WERI-Rb-1 (cell line): Measurements from ENCODE around the gene PDE9A.

Source experiments
- DNase-seq: peaks from one replicate; pipeline ENCODE4 v3.0.0-alpha.2; 2020
- H3K27ac ChIP-seq: fragments of 250-450 bp; sonication (Bioruptor Pico); 2 replicates; pipeline ENCODE4 v1.5.1; 2020; ENCODE audit warnings: mild to moderate bottlenecking, moderate library complexity
- H3K27me3 ChIP-seq: fragments of 250-450 bp; sonication (Bioruptor Pico); 2 replicates; pipeline ENCODE4 v1.5.1; 2021; ENCODE audit warnings: mild to moderate bottlenecking, low read depth, moderate library complexity; ENCODE audit not compliant: insufficient read depth, severe bottlenecking
- H3K36me3 ChIP-seq: fragments of 250-450 bp; sonication (Bioruptor Pico); 2 replicates; pipeline ENCODE4 v1.5.1; 2020; ENCODE audit warnings: mild to moderate bottlenecking, moderate library complexity
- H3K4me3 ChIP-seq: 2 replicates; pipeline ENCODE4 v1.5.1; 2011; ENCODE audit warnings: low read depth, mild to moderate bottlenecking, control low read depth, low read length
- H3K9me3 ChIP-seq: fragments of 250-450 bp; sonication (Bioruptor Pico); 2 replicates; pipeline ENCODE4 v1.5.1; 2021; ENCODE audit warnings: mild to moderate bottlenecking, moderate library complexity; ENCODE audit not compliant: severe bottlenecking
- TF ChIP-seq, protein P1 (sequence below): IDR thresholded peaks from 2 replicates; pipeline ENCODE4 v1.5.1; 2011; ENCODE audit warnings: low read depth, mild to moderate bottlenecking, control low read depth, inconsistent platforms, low read length

Gene PDE9A

DNA sequence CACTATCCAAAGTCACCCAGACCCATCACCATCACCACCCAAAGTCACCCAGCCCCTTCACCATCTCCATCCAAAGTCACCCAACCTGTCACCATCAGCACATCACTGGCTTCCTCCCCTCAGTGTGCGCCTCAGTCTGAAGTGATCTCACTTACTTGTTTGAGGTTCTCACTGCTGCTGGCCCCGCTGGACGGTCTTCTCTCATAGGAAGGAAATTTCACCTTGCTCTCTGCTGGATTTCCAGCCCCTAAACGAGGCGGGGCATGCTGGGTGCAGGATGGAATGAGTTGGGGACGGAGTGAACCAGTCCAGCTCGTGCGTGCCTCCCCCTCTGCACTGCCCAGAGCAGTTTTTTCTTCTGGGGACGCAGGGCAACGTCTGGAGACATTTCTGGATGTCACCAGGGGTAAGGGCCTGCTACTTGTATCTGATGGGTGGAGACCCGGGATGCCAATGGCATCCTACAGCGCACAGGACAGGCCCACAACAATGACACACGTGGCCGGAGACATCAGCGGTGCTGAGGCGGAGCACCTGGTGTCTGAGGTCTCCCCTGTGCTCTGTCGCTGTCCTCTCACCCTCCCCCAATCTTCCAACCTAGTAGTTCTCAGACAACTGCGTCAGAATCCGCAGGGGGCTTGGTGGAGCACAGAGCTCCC lies 38.6 kb downstream of the PDE9A start:
- Histone ChIP-seq H3K27ac (no peak overlapping the region), H3K36me3 (peaks cover 92% of the 10 kb centered on the region), H3K4me3 (no peak overlapping the region)

DNA sequence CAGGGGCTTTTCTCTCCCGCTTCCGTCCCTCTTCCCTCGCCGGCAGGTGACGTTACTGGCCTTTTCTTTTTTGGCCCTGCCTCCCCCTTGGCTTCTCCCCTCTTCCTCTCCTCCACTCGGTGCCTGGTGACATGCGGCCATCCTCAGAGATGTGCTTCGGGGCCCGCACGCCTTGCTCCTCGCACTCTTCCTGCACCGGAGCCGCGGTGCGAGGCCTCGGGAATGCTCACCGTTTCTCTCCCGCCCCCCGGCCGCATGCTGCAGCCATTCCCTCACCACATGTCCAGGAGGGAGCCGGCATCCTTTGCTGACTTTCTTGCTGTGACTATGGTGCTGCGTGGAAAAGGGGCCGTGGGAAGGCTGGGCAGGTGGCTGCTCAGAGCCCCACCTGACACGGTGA lies 39.3 kb downstream of the PDE9A start:
- Histone ChIP-seq H3K4me3 (no peak overlapping the region), H3K9me3 (no peaks in the 10 kb centered on the region), H3K36me3 (peaks cover 92% of the 10 kb centered on the region), H3K27ac (no peak overlapping the region), H3K27me3 (no peaks in the 10 kb centered on the region)
- DNase-seq, result no peak
- TF ChIP-seq, protein P1, sequence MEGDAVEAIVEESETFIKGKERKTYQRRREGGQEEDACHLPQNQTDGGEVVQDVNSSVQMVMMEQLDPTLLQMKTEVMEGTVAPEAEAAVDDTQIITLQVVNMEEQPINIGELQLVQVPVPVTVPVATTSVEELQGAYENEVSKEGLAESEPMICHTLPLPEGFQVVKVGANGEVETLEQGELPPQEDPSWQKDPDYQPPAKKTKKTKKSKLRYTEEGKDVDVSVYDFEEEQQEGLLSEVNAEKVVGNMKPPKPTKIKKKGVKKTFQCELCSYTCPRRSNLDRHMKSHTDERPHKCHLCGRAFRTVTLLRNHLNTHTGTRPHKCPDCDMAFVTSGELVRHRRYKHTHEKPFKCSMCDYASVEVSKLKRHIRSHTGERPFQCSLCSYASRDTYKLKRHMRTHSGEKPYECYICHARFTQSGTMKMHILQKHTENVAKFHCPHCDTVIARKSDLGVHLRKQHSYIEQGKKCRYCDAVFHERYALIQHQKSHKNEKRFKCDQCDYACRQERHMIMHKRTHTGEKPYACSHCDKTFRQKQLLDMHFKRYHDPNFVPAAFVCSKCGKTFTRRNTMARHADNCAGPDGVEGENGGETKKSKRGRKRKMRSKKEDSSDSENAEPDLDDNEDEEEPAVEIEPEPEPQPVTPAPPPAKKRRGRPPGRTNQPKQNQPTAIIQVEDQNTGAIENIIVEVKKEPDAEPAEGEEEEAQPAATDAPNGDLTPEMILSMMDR, result no peak

More for the DNA sequence above, 38.6 kb downstream of the PDE9A start:
- DNase-seq, result no peak
- H3K9me3 ChIP-seq, result no peaks in the 10 kb centered on the region
- TF ChIP-seq, protein P1, result no peak
- no peaks in the 10 kb centered on the region for H3K27me3 ChIP-seq

DNA sequence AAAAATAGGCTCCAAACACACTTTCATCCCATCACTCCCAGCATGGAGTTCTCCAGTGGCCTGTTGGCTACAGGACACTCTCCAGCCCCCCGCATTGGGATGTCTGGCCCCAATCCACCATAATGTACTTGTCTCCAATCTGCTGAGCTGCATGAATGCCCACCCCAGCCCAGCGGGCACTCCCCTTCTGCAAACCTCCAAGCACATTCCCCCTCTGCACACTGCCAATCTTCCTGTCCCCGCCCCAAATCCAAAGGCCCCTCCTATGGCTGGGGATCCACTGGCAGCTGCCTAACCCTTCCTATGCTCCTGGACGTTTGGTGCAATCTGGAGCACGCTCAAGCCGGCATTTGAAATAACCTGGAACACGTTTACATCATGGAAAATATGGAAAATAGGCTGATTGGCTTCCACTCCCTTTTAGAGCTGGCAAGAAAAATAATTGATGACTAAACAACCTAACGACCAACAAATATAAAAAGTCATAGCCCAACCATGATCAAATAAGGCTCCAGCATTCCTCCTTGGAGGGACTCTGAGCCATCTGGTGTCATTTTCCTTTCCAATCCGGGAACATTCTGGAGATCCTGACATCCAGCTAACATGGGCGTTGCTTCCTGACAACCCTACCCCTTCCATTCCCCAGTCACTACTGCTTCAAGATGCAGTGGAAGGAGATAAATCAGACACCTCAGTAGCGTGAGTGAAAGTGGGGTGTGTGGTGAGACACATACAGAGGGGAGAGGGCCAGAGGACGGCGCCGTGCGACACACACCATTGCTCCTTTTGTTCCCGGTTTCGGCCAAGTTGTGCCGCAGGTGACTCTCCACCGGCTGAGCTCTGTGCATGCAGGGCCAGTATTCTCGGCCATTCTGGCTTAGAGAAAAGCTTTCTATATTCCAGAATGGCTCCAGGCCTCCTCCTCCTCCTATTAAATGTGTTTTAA lies 41.6 kb downstream of the PDE9A start:
- TF ChIP-seq, protein P1, result no peak

DNA sequence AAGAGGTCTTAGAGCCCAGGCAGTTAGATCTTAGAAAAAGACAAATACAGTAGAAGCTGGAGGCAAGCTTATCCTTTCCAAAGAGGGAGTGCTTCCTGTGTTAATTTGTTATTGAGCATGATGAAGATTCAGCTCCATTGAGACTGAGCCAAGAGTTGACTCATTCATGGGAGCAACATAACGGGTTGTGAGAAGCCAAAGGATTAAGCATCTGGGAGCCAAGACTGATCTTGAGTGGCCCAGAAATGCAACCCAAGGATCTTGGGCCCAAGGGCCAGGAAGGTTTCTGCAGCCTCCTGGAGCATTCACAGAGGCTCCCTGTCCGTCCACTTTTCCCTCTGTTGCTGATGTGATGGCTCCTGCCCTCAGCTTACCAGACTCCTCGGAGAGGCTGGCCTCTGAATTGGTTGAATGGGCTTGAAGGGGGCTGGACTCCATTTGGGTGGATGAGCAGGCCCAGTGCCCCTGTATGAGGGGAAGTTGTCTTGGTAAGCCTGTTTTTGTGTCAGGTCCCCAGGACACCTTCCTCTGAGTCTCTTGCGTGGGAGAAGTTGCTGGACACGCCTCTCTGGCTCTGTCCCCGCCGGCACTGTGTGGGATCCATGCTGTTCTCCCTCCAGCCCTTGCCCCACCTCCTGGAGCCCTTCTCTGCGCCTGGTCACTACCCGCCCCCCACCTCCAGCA lies 42.4 kb downstream of the PDE9A start:
- TF ChIP-seq, protein P1, result no peak
- H3K27ac ChIP-seq, result no peak overlapping the region
- DNase-seq, result no peak
- no peak overlapping the region for H3K4me3 ChIP-seq
- no peaks in the 10 kb centered on the region for H3K9me3 ChIP-seq
- H3K36me3 ChIP-seq, result peaks cover 94% of the 10 kb centered on the region
- no peaks in the 10 kb centered on the region for H3K27me3 ChIP-seq

More for the DNA sequence above, 41.6 kb downstream of the PDE9A start:
- no peaks in the 10 kb centered on the region for H3K9me3 ChIP-seq
- no peak for DNase-seq
- no peak overlapping the region for H3K4me3 ChIP-seq
- peaks cover 93% of the 10 kb centered on the region for H3K36me3 ChIP-seq
- H3K27ac ChIP-seq, result no peak overlapping the region
- no peaks in the 10 kb centered on the region for H3K27me3 ChIP-seq

DNA sequence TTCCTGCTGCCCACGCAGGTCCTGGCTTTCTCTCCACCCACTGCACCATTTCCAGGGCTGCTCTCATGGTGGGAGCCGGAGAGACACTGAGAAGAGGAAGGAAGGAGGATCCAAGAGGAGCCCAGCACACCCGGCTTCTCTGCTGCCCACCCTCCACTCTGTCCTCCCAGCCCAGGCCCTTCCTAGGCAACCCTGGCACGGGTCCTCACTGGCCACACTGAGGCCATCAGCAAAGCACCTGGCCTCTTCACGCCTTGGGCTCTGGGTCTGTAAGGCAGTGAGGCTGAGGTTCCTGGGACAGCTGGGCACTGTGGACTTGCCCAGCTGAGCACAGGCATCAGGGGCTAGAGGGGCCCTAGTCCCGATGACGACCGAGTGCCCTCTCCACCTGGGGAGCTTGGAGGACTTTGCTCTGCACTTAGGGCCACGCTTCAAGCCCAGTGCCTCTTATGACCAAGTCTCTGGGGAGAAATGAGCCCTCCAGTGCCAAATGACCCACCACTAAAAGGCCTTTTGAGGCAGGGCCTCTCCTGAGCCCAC lies 43.1 kb downstream of the PDE9A start:
- Histone ChIP-seq H3K4me3 (no peak overlapping the region), H3K27ac (no peak overlapping the region), H3K27me3 (no peaks in the 10 kb centered on the region), H3K9me3 (no peaks in the 10 kb centered on the region), H3K36me3 (peaks cover 90% of the 10 kb centered on the region)
- TF ChIP-seq, protein P1, result no peak
- no peak for DNase-seq
